ENCODE results near the gene CDC42BPA. TPM values are rescaled to one million over a fixed set of nuclear protein-coding genes. Genes with fewer than 3 reads are reported as not detected.
A peak's percentile ranks its signal among the peaks of the same experiment; 100 is the strongest.

The CDC42BPA gene
- total and polyA plus RNA-seq, 2 of the 8 experiments (the other 6 are each of a cell fraction or from before 2014, with no cell fraction given), result 7.1 to 28.5 TPM

DNA sequence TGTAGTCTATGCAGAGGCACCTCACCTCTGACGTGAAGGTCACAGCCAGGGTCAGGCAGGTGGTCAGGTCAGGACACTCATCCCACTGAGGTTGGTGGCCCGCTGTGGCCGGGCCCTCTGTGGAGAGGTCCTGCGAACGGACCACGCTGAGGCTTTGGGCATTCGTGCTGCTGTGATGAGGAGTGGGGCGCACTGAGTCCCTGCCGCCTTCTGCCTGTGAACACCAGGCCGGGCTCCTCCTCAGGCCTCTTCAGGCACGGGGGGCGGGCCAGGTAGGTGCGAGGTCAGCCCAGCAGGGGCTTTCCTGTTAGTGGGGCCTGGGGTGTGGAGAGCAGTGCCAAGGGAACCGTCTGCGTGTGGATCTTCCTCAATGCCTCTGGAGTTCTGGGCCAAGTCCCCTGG lies 339.2 kb downstream of the CDC42BPA start:
- POLR2A ChIA-PET (ENCODE audit: partially characterized antibody), result interaction anchor here (1.4 kb wide), 1 partner anchor 15 kb away, joined by 3 read pairs; no protein-coding TSS in a partner anchor
- H3K4me2 ChIP-seq (ENCODE audit: insufficient read depth in 1 of 2, low read depth in 2 of 2, low read length in 2 of 2), result no peak overlapping the region
- no peaks in the 10 kb centered on the region for H3K79me1 ChIP-seq (ENCODE audit: low read depth, low read length)
- peak overlapping the region; percentile 51; the same call in 1 of the 2 replicates for H4K8ac ChIP-seq (ENCODE audit: extremely low read depth, insufficient read depth, low read length)
- no peak overlapping the region for H4K5ac ChIP-seq (ENCODE audit: insufficient read length, low read depth, low read length)
- H2BK15ac ChIP-seq (ENCODE audit: low read length), result no peak overlapping the region
- CTCF ChIA-PET (ENCODE audit: partially characterized antibody), result interaction anchor here (0.8 kb wide), 1 partner anchor 462 kb away, joined by 3 read pairs; no protein-coding TSS in a partner anchor
- H2AK5ac ChIP-seq (ENCODE audit: low read depth, low read length), result no peak overlapping the region
- FAIRE-seq, result no peak
- no peak overlapping the region for H3K56ac ChIP-seq (replicated peaks; ENCODE audit: insufficient read length, low read depth, low read length)
- H4K91ac ChIP-seq (replicated peaks; ENCODE audit: insufficient read length, low read length), result no peak overlapping the region
- H3K9ac ChIP-seq (replicated peaks in 1 of 4; ENCODE audit: extremely low read depth in 1 of 4, low read depth in 3 of 4, low read length in 3 of 4), result no peak overlapping the region
- no peak overlapping the region for H3K23ac ChIP-seq (ENCODE audit: insufficient read length)
- H3K4me3 ChIP-seq (ENCODE audit: extremely low read depth in 1 of 4, insufficient read depth in 2 of 4, low read depth in 3 of 4, low read length in 4 of 4), result no peak overlapping the region
- WGBS, 2 experiments (ENCODE audit: extremely low coverage in 1 of 2, insufficient coverage in 1 of 2, insufficient read length in 1 of 2, insufficient replicate concordance in 2 of 2, low coverage in 1 of 2, low lambda C conversion rate in 2 of 2, missing lambda C conversion rate in 1 of 2), result 94% methylated on average over 13 of the region's 15 CpGs; no CpG with 5 or more reads in 1 of the 2 experiments
- no peaks in the 10 kb centered on the region for H3K9me3 ChIP-seq (ENCODE audit: insufficient read depth in 2 of 2, low read depth in 1 of 2, low read length in 1 of 2)
- H2BK5ac ChIP-seq (ENCODE audit: low read depth, low read length), result no peak overlapping the region
- TF ChIP-seq POLR2AphosphoS5 (IDR thresholded peaks at IDR 0.05; ENCODE audit: low read depth, low read length) (no peak), HDAC2 (IDR thresholded peaks at IDR 0.05; ENCODE audit: borderline replicate concordance in 1 of 2, low read depth in 2 of 2, low read length in 2 of 2) (no peak), SIX5 (IDR thresholded peaks at IDR 0.05; ENCODE audit: low read depth, low read length) (no peak), SRF (IDR thresholded peaks at IDR 0.05; ENCODE audit: low read depth, low read length) (no peak), RBBP5 (IDR thresholded peaks at IDR 0.05; ENCODE audit: borderline replicate concordance, low read depth, low read length) (no peak), SIN3A (conservative IDR thresholded peaks at IDR 0.05 in 1 of 2, IDR thresholded peaks at IDR 0.05 in 1 of 2; ENCODE audit: low read depth in 1 of 2, low read length in 2 of 2) (no peak), TBP (IDR thresholded peaks at IDR 0.05; ENCODE audit: low read depth, low read length) (no peak)
- no peaks in the 10 kb centered on the region for H3K27me3 ChIP-seq (replicated peaks in 1 of 4; ENCODE audit: control insufficient read depth in 3 of 4, extremely low read depth in 1 of 4, insufficient read depth in 3 of 4, low read length in 3 of 4)
- no peak for DNase-seq (ENCODE audit: low read depth in 1 of 2, low spot score in 2 of 2)
- H2AFZ ChIP-seq (ENCODE audit: low read length), result no peak overlapping the region
- no peaks in the 10 kb centered on the region for H3K79me2 ChIP-seq (ENCODE audit: control insufficient read depth in 1 of 2, insufficient read depth in 2 of 2, low read length in 2 of 2)
- no peak overlapping the region for H2BK12ac ChIP-seq (ENCODE audit: low read depth, low read length)
- H3K14ac ChIP-seq (ENCODE audit: insufficient read length), result no peak overlapping the region
- H3K4me1 ChIP-seq (replicated peaks in 1 of 4; ENCODE audit: control insufficient read depth in 3 of 4, insufficient read depth in 4 of 4, low read length in 3 of 4), result peaks cover 0 to 4% (median 0%) of the 10 kb centered on the region in 4 experiments; a peak in 2 of 7 replicates
- no peak overlapping the region for H3K4ac ChIP-seq (replicated peaks; ENCODE audit: insufficient read length, low read depth, low read length)
- H2BK120ac ChIP-seq (replicated peaks; ENCODE audit: low read depth, low read length), result no peak overlapping the region
- no peak overlapping the region for H2BK20ac ChIP-seq (ENCODE audit: low read length)
- peaks cover 2 to 4% of the 10 kb centered on the region in 2 experiments for H4K20me1 ChIP-seq (replicated peaks in 1 of 2; ENCODE audit: control insufficient read depth in 1 of 2, insufficient read depth in 2 of 2, low read length in 2 of 2)
- no peak overlapping the region for H3K27ac ChIP-seq (ENCODE audit: low read depth, low read length)
- H3K36me3 ChIP-seq (ENCODE audit: control insufficient read depth in 2 of 4, insufficient read depth in 4 of 4, low read length in 3 of 4), result peaks cover 0 to 6% (median 0%) of the 10 kb centered on the region in 4 experiments; a peak in 1 of 8 replicates
- H3K18ac ChIP-seq (ENCODE audit: extremely low read depth, low read length), result no peak overlapping the region
- peaks cover 11% of the 10 kb centered on the region; the same call in 1 of the 2 replicates for H3K23me2 ChIP-seq (ENCODE audit: low read depth, low read length)

Measured in H1 (cell line).